ENCODE data around the gene CCDC91. TPM values are rescaled to one million over a fixed set of nuclear protein-coding genes. Genes with fewer than 3 reads are reported as not detected.

The CCDC91 gene
- total RNA-seq, 1 donor from 2014 or later: 23.5 TPM

- no peak for TF ChIP-seq CTCF (IDR thresholded peaks at IDR 0.05; ENCODE audit: insufficient read depth, low read length, poor library complexity, severe bottlenecking)
- H3K4me3 ChIP-seq (ENCODE audit: low read depth, low read length): no peak overlapping the region
- no peak for DNase-seq (ENCODE audit: low read depth)
- no peaks in the 10 kb centered on the region for H3K27me3 ChIP-seq (ENCODE audit: control insufficient read depth, insufficient read depth, low read length)
- H3K36me3 ChIP-seq (ENCODE audit: control insufficient read depth, insufficient read depth, low read length): no peaks in the 10 kb centered on the region
Measured at GRCh38 chr12:28574746-28575592, 384.7 kb downstream of the CCDC91 start.

GRCh38 chr12:28575593-28576205 lies 385.4 kb downstream of the CCDC91 start:
- TF ChIP-seq CTCF (IDR thresholded peaks at IDR 0.05; ENCODE audit: insufficient read depth, low read length, poor library complexity, severe bottlenecking): no peak
- no peak for DNase-seq (ENCODE audit: low read depth)
- H3K4me3 ChIP-seq (ENCODE audit: low read depth, low read length): no peak overlapping the region
- H3K27me3 ChIP-seq (ENCODE audit: control insufficient read depth, insufficient read depth, low read length): no peaks in the 10 kb centered on the region
- H3K36me3 ChIP-seq (ENCODE audit: control insufficient read depth, insufficient read depth, low read length): no peaks in the 10 kb centered on the region

GRCh38 chr12:28578361-28578760 lies 388.1 kb downstream of the CCDC91 start:
- DNase-seq (ENCODE audit: low read depth): no peak
- TF ChIP-seq CTCF (IDR thresholded peaks at IDR 0.05; ENCODE audit: insufficient read depth, low read length, poor library complexity, severe bottlenecking): no peak
- Histone ChIP-seq H3K4me3 (ENCODE audit: low read depth, low read length) (no peak overlapping the region), H3K27me3 (ENCODE audit: control insufficient read depth, insufficient read depth, low read length) (no peaks in the 10 kb centered on the region), H3K36me3 (ENCODE audit: control insufficient read depth, insufficient read depth, low read length) (no peaks in the 10 kb centered on the region)

GRCh38 chr12:28578833-28579252 lies 388.6 kb downstream of the CCDC91 start:
- no peak for DNase-seq (ENCODE audit: low read depth)
- TF ChIP-seq CTCF (IDR thresholded peaks at IDR 0.05; ENCODE audit: insufficient read depth, low read length, poor library complexity, severe bottlenecking): no peak
- H3K36me3 ChIP-seq (ENCODE audit: control insufficient read depth, insufficient read depth, low read length): no peaks in the 10 kb centered on the region
- H3K27me3 ChIP-seq (ENCODE audit: control insufficient read depth, insufficient read depth, low read length): no peaks in the 10 kb centered on the region
- H3K4me3 ChIP-seq (ENCODE audit: low read depth, low read length): no peak overlapping the region

- TF ChIP-seq CTCF (IDR thresholded peaks at IDR 0.05; ENCODE audit: insufficient read depth, low read length, poor library complexity, severe bottlenecking): no peak
- Histone ChIP-seq H3K27me3 (ENCODE audit: control insufficient read depth, insufficient read depth, low read length) (no peaks in the 10 kb centered on the region), H3K4me3 (ENCODE audit: low read depth, low read length) (no peak overlapping the region), H3K36me3 (ENCODE audit: control insufficient read depth, insufficient read depth, low read length) (no peaks in the 10 kb centered on the region)
- no peak for DNase-seq (ENCODE audit: low read depth)
Measured at GRCh38 chr12:28582672-28583376, 392.6 kb downstream of the CCDC91 start.

Measured in kidney epithelial cell (primary cell).